ENCODE measurements around the gene SLC9A9.

DNA sequence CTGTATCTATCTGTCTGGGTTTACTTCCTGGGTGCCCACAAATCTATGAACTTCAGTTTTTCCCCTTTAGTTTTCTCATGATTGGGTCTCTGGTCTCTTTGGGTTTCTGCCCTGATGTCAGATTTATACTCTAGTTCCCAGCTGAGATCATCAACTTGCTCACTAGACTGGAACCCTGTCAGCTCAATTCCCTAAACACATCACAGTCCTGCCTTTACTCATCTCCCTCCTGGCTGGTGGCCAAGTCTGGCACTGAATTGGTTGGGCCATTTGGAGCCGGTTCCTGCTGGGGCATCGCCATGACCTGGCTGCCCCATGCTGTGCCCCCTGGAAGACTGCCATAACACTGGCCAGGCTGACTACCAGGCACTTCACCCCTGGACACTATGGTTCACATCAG lies 383.4 kb downstream of the SLC9A9 start:
- TF ChIP-seq, protein P1, sequence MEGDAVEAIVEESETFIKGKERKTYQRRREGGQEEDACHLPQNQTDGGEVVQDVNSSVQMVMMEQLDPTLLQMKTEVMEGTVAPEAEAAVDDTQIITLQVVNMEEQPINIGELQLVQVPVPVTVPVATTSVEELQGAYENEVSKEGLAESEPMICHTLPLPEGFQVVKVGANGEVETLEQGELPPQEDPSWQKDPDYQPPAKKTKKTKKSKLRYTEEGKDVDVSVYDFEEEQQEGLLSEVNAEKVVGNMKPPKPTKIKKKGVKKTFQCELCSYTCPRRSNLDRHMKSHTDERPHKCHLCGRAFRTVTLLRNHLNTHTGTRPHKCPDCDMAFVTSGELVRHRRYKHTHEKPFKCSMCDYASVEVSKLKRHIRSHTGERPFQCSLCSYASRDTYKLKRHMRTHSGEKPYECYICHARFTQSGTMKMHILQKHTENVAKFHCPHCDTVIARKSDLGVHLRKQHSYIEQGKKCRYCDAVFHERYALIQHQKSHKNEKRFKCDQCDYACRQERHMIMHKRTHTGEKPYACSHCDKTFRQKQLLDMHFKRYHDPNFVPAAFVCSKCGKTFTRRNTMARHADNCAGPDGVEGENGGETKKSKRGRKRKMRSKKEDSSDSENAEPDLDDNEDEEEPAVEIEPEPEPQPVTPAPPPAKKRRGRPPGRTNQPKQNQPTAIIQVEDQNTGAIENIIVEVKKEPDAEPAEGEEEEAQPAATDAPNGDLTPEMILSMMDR (IDR thresholded peaks at IDR 0.05; ENCODE audit: low read depth, low read length) = no peak
- no peak for TF ChIP-seq EZH2phosphoT487 (IDR thresholded peaks at IDR 0.05; ENCODE audit: low read depth)
